ENCODE results near the gene WDR82. TPM values are rescaled to one million over a fixed set of nuclear protein-coding genes. Genes with fewer than 3 reads are reported as not detected.

The WDR82 gene
- total RNA-seq, 3 donors from 2014 or later (not counting 1 experiment from before 2014, with no cell fraction given), result 108 to 131 (median 109) TPM

GRCh38 chr3:52213901-52214300 lies 64.5 kb downstream of the WDR82 start:
- Mint-ChIP-seq H3K27me3 (ENCODE audit: low read depth in 2 of 2) (no peaks in the 10 kb centered on the region), H3K9me3 (no peaks in the 10 kb centered on the region), H3K4me1 (peaks cover 25% of the 10 kb centered on the region in 2 donors), H3K4me3 (no peak overlapping the region), H3K27ac (peak overlapping the region in 1 of 2 donors; percentile 19), H3K36me3 (peaks cover 17% of the 10 kb centered on the region)
- no peak for TF ChIP-seq CTCF (IDR thresholded peaks at IDR 0.05)
- Histone ChIP-seq H3K36me3 (ENCODE audit: control insufficient read depth, insufficient read depth, low read length) (peaks cover 65% of the 10 kb centered on the region), H3K27me3 (ENCODE audit: control insufficient read depth, insufficient read depth, low read length) (no peaks in the 10 kb centered on the region), H3K27ac (ENCODE audit: low read length) (no peak overlapping the region), H3K9me3 (ENCODE audit: control insufficient read depth, insufficient read depth, low read length) (no peaks in the 10 kb centered on the region), H3K4me3 (ENCODE audit: low read length) (no peak overlapping the region), H3K4me1 (ENCODE audit: control insufficient read depth, insufficient read depth, low read length) (peaks cover 27% of the 10 kb centered on the region)
- DNase-seq (no peak), ATAC-seq (no peak)
- intact Hi-C loops (cut with micrococcal nuclease), result no loop called here

- no peak for TF ChIP-seq CTCF (IDR thresholded peaks at IDR 0.05)
- H3K27me3 ChIP-seq (ENCODE audit: control insufficient read depth, insufficient read depth, low read length), result no peaks in the 10 kb centered on the region
- ATAC-seq, result no peak
- Mint-ChIP-seq H3K9me3 (no peaks in the 10 kb centered on the region), H3K4me3 (no peak overlapping the region), H3K27ac (no peak overlapping the region), H3K36me3 (peaks cover 17% of the 10 kb centered on the region), H3K27me3 (ENCODE audit: low read depth in 2 of 2) (no peaks in the 10 kb centered on the region), H3K4me1 (peaks cover 16% of the 10 kb centered on the region in 2 donors)
- WGBS (ENCODE audit: insufficient coverage), result 91% methylated on average over 8 of the region's 8 CpGs
- H3K9me3 ChIP-seq (ENCODE audit: control insufficient read depth, insufficient read depth, low read length), result no peaks in the 10 kb centered on the region
- H3K27ac ChIP-seq (ENCODE audit: low read length), result no peak overlapping the region
- H3K36me3 ChIP-seq (ENCODE audit: control insufficient read depth, insufficient read depth, low read length), result peaks cover 74% of the 10 kb centered on the region
- intact Hi-C loops (cut with micrococcal nuclease), result no loop called here
- H3K4me3 ChIP-seq (ENCODE audit: low read length), result no peak overlapping the region
- H3K4me1 ChIP-seq (ENCODE audit: control insufficient read depth, insufficient read depth, low read length), result peaks cover 18% of the 10 kb centered on the region
- DNase-seq, result no peak
These were observed 65.4 kb downstream of the WDR82 start for GRCh38 chr3:52213005-52213404.

- no peaks in the 10 kb centered on the region for H3K27me3 Mint-ChIP-seq (ENCODE audit: low read depth in 2 of 2)
- H3K9me3 Mint-ChIP-seq, result no peaks in the 10 kb centered on the region
- no peak overlapping the region for H3K4me3 Mint-ChIP-seq
- peaks cover 2% of the 10 kb centered on the region for H3K4me1 ChIP-seq (ENCODE audit: control insufficient read depth, insufficient read depth, low read length)
- H3K36me3 ChIP-seq (ENCODE audit: control insufficient read depth, insufficient read depth, low read length), result peaks cover 86% of the 10 kb centered on the region
- H3K4me1 Mint-ChIP-seq, result peaks cover under 1% of the 10 kb centered on the region in 2 donors
- ATAC-seq, result no peak
- H3K27ac Mint-ChIP-seq, result no peak overlapping the region
- no peak for DNase-seq
- peaks cover 27% of the 10 kb centered on the region for H3K36me3 Mint-ChIP-seq
- intact Hi-C loops (cut with micrococcal nuclease), result no loop called here
- H3K27ac ChIP-seq (ENCODE audit: low read length), result no peak overlapping the region
- H3K9me3 ChIP-seq (ENCODE audit: control insufficient read depth, insufficient read depth, low read length), result no peaks in the 10 kb centered on the region
- no peaks in the 10 kb centered on the region for H3K27me3 ChIP-seq (ENCODE audit: control insufficient read depth, insufficient read depth, low read length)
- 97% methylated on average over 18 of the region's 18 CpGs for WGBS (ENCODE audit: insufficient coverage)
- H3K4me3 ChIP-seq (ENCODE audit: low read length), result no peak overlapping the region
- TF ChIP-seq CTCF (IDR thresholded peaks at IDR 0.05), result no peak
These were observed 67.1 kb downstream of the WDR82 start for GRCh38 chr3:52211268-52211891.

- TF ChIP-seq CTCF (IDR thresholded peaks at IDR 0.05), result no peak
- 78% methylated on average over 2 of the region's 6 CpGs for WGBS (ENCODE audit: insufficient coverage)
- intact Hi-C loops (cut with micrococcal nuclease), result no loop called here
- H3K27ac Mint-ChIP-seq, result no peak overlapping the region
- ATAC-seq (peak in 1 of 3 donors; percentile 55), DNase-seq (no peak)
- no peak overlapping the region for H3K4me3 Mint-ChIP-seq
- H3K4me1 ChIP-seq (ENCODE audit: control insufficient read depth, insufficient read depth, low read length), result no peaks in the 10 kb centered on the region
- H3K9me3 ChIP-seq (ENCODE audit: control insufficient read depth, insufficient read depth, low read length), result no peaks in the 10 kb centered on the region
- H3K4me1 Mint-ChIP-seq, result no peaks in the 10 kb centered on the region
- H3K9me3 Mint-ChIP-seq, result no peaks in the 10 kb centered on the region
- peaks cover 92% of the 10 kb centered on the region for H3K36me3 ChIP-seq (ENCODE audit: control insufficient read depth, insufficient read depth, low read length)
- H3K36me3 Mint-ChIP-seq, result peaks cover 27% of the 10 kb centered on the region
- H3K27me3 Mint-ChIP-seq (ENCODE audit: low read depth in 2 of 2), result no peaks in the 10 kb centered on the region
- no peak overlapping the region for H3K27ac ChIP-seq (ENCODE audit: low read length)
- H3K27me3 ChIP-seq (ENCODE audit: control insufficient read depth, insufficient read depth, low read length), result no peaks in the 10 kb centered on the region
- no peak overlapping the region for H3K4me3 ChIP-seq (ENCODE audit: low read length)
These were observed 67.9 kb downstream of the WDR82 start for GRCh38 chr3:52210550-52211046.

All from natural killer cell (primary cell).